H1 (cell line): ENCODE data around the gene CLCA1.

Source experiments
- POLR2A ChIP-seq, 2 experiments: IDR thresholded peaks; 1 replicate in 1 of 2; 2 replicates in 1 of 2; pipeline ENCODE4 v1.6.1; 2011; ENCODE audit warnings: low read depth in 2 of 2, low read length in 2 of 2, mild to moderate bottlenecking in 2 of 2; ENCODE audit errors: control extremely low read depth in 1 of 2
- POLR2AphosphoS5 ChIP-seq: IDR thresholded peaks from 2 replicates; pipeline ENCODE4 v1.6.1; 2011; ENCODE audit warnings: low read depth, low read length
- RXRA ChIP-seq: IDR thresholded peaks from 2 replicates; pipeline ENCODE4 v1.6.1; 2011; ENCODE audit warnings: low read depth, mild to moderate bottlenecking, low read length, moderate library complexity; ENCODE audit not compliant: insufficient read depth
- TAF1 ChIP-seq: IDR thresholded peaks from 2 replicates; pipeline ENCODE4 v1.6.1; 2011; ENCODE audit warnings: mild to moderate bottlenecking, low read depth, low read length
- TBP ChIP-seq: IDR thresholded peaks from 2 replicates; pipeline ENCODE4 v1.6.1; 2011; ENCODE audit warnings: low read depth, low read length, improper control_type of control experiment
- YY1 ChIP-seq: IDR thresholded peaks from 2 replicates; pipeline ENCODE4 v1.6.1; 2011; ENCODE audit warnings: low read depth, mild to moderate bottlenecking, low read length
- TF ChIP-seq, protein P1 (sequence below), 3 experiments: IDR thresholded peaks; 1 replicate in 2 of 3; 2 replicates in 1 of 3; pipeline versions ENCODE4 v1.5.1 to v1.6.1; 2011; ENCODE audit warnings: low read length in 3 of 3, mild to moderate bottlenecking in 3 of 3, inconsistent platforms in 2 of 3, low read depth in 1 of 3, moderate library complexity in 1 of 3; ENCODE audit not compliant: insufficient read depth in 1 of 3; ENCODE audit errors: control extremely low read depth in 1 of 3

- TF ChIP-seq YY1 (no peak), TBP (no peak; the same call in 1 of the 2 replicates), RXRA (no peak), TAF1 (no peak), POLR2A (IDR thresholded peaks at IDR 0.05; ENCODE audit: control extremely low read depth in 1 of 2, low read depth in 2 of 2, low read length in 2 of 2) (no peak), POLR2AphosphoS5 (no peak; the same call in 1 of the 2 replicates)
- TF ChIP-seq, protein P1, sequence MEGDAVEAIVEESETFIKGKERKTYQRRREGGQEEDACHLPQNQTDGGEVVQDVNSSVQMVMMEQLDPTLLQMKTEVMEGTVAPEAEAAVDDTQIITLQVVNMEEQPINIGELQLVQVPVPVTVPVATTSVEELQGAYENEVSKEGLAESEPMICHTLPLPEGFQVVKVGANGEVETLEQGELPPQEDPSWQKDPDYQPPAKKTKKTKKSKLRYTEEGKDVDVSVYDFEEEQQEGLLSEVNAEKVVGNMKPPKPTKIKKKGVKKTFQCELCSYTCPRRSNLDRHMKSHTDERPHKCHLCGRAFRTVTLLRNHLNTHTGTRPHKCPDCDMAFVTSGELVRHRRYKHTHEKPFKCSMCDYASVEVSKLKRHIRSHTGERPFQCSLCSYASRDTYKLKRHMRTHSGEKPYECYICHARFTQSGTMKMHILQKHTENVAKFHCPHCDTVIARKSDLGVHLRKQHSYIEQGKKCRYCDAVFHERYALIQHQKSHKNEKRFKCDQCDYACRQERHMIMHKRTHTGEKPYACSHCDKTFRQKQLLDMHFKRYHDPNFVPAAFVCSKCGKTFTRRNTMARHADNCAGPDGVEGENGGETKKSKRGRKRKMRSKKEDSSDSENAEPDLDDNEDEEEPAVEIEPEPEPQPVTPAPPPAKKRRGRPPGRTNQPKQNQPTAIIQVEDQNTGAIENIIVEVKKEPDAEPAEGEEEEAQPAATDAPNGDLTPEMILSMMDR (IDR thresholded peaks at IDR 0.05; ENCODE audit: control extremely low read depth in 1 of 3, insufficient read depth in 1 of 3, low read depth in 1 of 3, low read length in 3 of 3): no peak
Observed at GRCh38 chr1:86503406-86504136, 34.8 kb downstream of the CLCA1 start.
